HCT116 (cell line): ENCODE results near the gene DQX1. TPM values are rescaled to one million over a fixed set of nuclear protein-coding genes. Genes with fewer than 3 reads are reported as not detected.

Experiments used
- ATAC-seq: fragments of 200-7000 bp; cut with Tn5 transposase; 2 replicates; pipeline ENCODE4 v1.9.1; 2020; ENCODE audit warnings: mild to moderate bottlenecking, moderate library complexity
- BruUV-seq: library from RNA; stranded (reverse); fragments of 400-500 nt; replicated peaks from 2 replicates; lab custom pipeline; 2021; lab: Mats Ljungman, UMichigan
- CTCF ChIA-PET: fragments of 300-600 bp; sonication (Branson Sonifier 250); formaldehyde crosslinking; loops from one replicate; lab custom pipeline; 2021; ENCODE audit warnings: antibody characterized with exemption; lab: Charles Lee
- POLR2A ChIA-PET: fragments of 300-600, 350-600 bp; sonication (Branson Sonifier 250); formaldehyde crosslinking; loops from one replicate; lab custom pipeline; 2021; ENCODE audit warnings: antibody characterized with exemption; lab: Charles Lee
- RAD21 ChIA-PET, 2 experiments: fragments of 300-600 bp; sonication (Branson Sonifier 250); formaldehyde crosslinking; loops; one replicate each; lab custom pipeline; 2023; ENCODE audit warnings: low total read pairs in 2 of 2; ENCODE audit not compliant: uncharacterized antibody in 2 of 2, unreplicated experiment in 2 of 2, low non-redundant PET in 1 of 2; lab: Charles Lee
- DNase-seq: peaks from one replicate; pipeline ENCODE4 v3.0.0-alpha.2; 2010; ENCODE audit warnings: low read depth, low spot score
- H2AFZ ChIP-seq: fragments of 200-600 bp; shearing (Covaris generic), sonication (generic); 2 replicates; pipeline ENCODE4 v1.6.1; 2017; ENCODE audit warnings: low read depth, mixed run types, mixed read lengths, antibody characterized with exemption, low read length; ENCODE audit not compliant: poor library complexity, severe bottlenecking
- H3K27ac ChIP-seq: 2 replicates; pipeline ENCODE4 v1.5.1; 2012; ENCODE audit warnings: low read depth, low read length
- H3K27me3 ChIP-seq: fragments of 200-600 bp; sonication (generic); 2 replicates; pipeline ENCODE4 v1.6.1; 2016; ENCODE audit warnings: mixed run types, low read length, mixed read lengths; ENCODE audit not compliant: insufficient read depth
- H3K36me3 ChIP-seq, 2 experiments: fragments of 200-500 bp in 1 of 2; fragments of 200-600 bp in 1 of 2; sonication (Bioruptor generic) in 1 of 2; sonication (generic) in 1 of 2; 2 replicates each; pipeline versions ENCODE4 v1.5.1 to v1.6.1; 2014 to 2016; ENCODE audit warnings: low read length in 2 of 2, inconsistent platforms in 1 of 2, mixed read lengths in 1 of 2, mixed run types in 1 of 2; ENCODE audit not compliant: insufficient read depth in 2 of 2, control insufficient read depth in 1 of 2
- H3K4me1 ChIP-seq, 2 experiments: fragments of 200-600 bp in 1 of 2; sonication (generic) in 1 of 2; 2 replicates each; pipeline versions ENCODE4 v1.5.1 to v1.6.1; 2012 to 2017; ENCODE audit warnings: low read length in 2 of 2, inconsistent platforms in 1 of 2, mild to moderate bottlenecking in 1 of 2, mixed read lengths in 1 of 2, mixed run types in 1 of 2, moderate library complexity in 1 of 2; ENCODE audit not compliant: insufficient read depth in 2 of 2, control insufficient read depth in 1 of 2
- H3K4me2 ChIP-seq: fragments of 200-600 bp; sonication (generic); 2 replicates; pipeline ENCODE4 v1.6.1; 2017; ENCODE audit warnings: mixed run types, low read length, mixed read lengths
- H3K4me3 ChIP-seq, 2 experiments: fragments of 200-600 bp in 1 of 2; sonication (generic) in 1 of 2; replicated peaks in 1 of 2; 2 replicates each; pipeline ENCODE4 v1.5.1; 2011 to 2016; ENCODE audit warnings: low read length in 2 of 2, control low read depth in 1 of 2, low read depth in 1 of 2, mild to moderate bottlenecking in 1 of 2, mixed read lengths in 1 of 2, mixed run types in 1 of 2
- H3K79me2 ChIP-seq: fragments of 200-600 bp; sonication (generic); 2 replicates; pipeline ENCODE4 v1.6.1; 2017; ENCODE audit warnings: mild to moderate bottlenecking, mixed run types, low read length, moderate library complexity, mixed read lengths; ENCODE audit not compliant: insufficient read depth
- H3K9ac ChIP-seq: fragments of 200-600 bp; sonication (generic); 2 replicates; pipeline ENCODE4 v1.6.1; 2016; ENCODE audit warnings: low read length, mixed read lengths
- H3K9me2 ChIP-seq: fragments of 200-600 bp; sonication (generic), shearing (Covaris generic); 2 replicates; pipeline ENCODE4 v1.6.1; 2017; ENCODE audit warnings: mixed run types, mild to moderate bottlenecking, moderate library complexity; ENCODE audit not compliant: insufficient read depth
- H3K9me3 ChIP-seq, 2 experiments: fragments of 200-500 bp in 1 of 2; fragments of 200-600 bp in 1 of 2; sonication (Bioruptor generic) in 1 of 2; sonication (generic) in 1 of 2; 2 replicates each; pipeline ENCODE4 v1.6.1; 2014 to 2017; ENCODE audit warnings: low read length in 2 of 2, mixed read lengths in 2 of 2, inconsistent platforms in 1 of 2, low read depth in 1 of 2, mild to moderate bottlenecking in 1 of 2, mixed run types in 1 of 2, moderate library complexity in 1 of 2; ENCODE audit not compliant: control insufficient read depth in 1 of 2, insufficient read depth in 1 of 2
- H4K20me1 ChIP-seq: fragments of 200-600 bp; sonication (generic), shearing (Covaris generic); 2 replicates; pipeline ENCODE4 v1.6.1; 2017; ENCODE audit warnings: mixed run types, mild to moderate bottlenecking, moderate library complexity; ENCODE audit not compliant: insufficient read depth
- ATF3 ChIP-seq: IDR thresholded peaks from 2 replicates; pipeline ENCODE4 v1.6.1; 2012
- CBX3 ChIP-seq: IDR thresholded peaks from 2 replicates; pipeline ENCODE4 v1.6.1; 2012; ENCODE audit warnings: low read depth
- CEBPB ChIP-seq: IDR thresholded peaks from 2 replicates; pipeline ENCODE4 v1.6.1; 2012; ENCODE audit warnings: low read depth
- EGR1 ChIP-seq: IDR thresholded peaks from 2 replicates; pipeline ENCODE4 v1.6.1; 2012; ENCODE audit warnings: low read depth
- ELF1 ChIP-seq: IDR thresholded peaks from 2 replicates; pipeline ENCODE4 v1.6.1; 2012; ENCODE audit warnings: low read depth, borderline replicate concordance
- EZH2 ChIP-seq: fragments of 200-600 bp; sonication (generic); IDR thresholded peaks from 2 replicates; pipeline ENCODE4 v1.6.1; 2017; ENCODE audit warnings: antibody characterized with exemption, mixed run types
- EZH2phosphoT487 ChIP-seq: fragments of 200-600 bp; IDR thresholded peaks from 2 replicates; pipeline ENCODE4 v1.6.1; 2018; ENCODE audit warnings: antibody characterized with exemption, borderline replicate concordance
- FOSL1 ChIP-seq: IDR thresholded peaks from 2 replicates; pipeline ENCODE4 v1.6.1; 2012; ENCODE audit warnings: low read depth
- JUND ChIP-seq: IDR thresholded peaks from 2 replicates; pipeline ENCODE4 v1.6.1; 2012
- RAD21 ChIP-seq: IDR thresholded peaks from 2 replicates; pipeline ENCODE4 v1.6.1; 2012; ENCODE audit warnings: low read depth, mild to moderate bottlenecking
- SIN3A ChIP-seq: IDR thresholded peaks from 2 replicates; pipeline ENCODE4 v1.6.1; 2012; ENCODE audit warnings: low read depth
- SP1 ChIP-seq: IDR thresholded peaks from 2 replicates; pipeline ENCODE4 v1.6.1; 2012; ENCODE audit warnings: low read depth
- TCF7L2 ChIP-seq: IDR thresholded peaks from 2 replicates; pipeline ENCODE4 v1.7.0; 2011; ENCODE audit warnings: borderline replicate concordance, inconsistent platforms; ENCODE audit not compliant: insufficient read depth, insufficient read length; ENCODE audit errors: extremely low read depth
- YY1 ChIP-seq: IDR thresholded peaks from 2 replicates; pipeline ENCODE4 v1.6.1; 2011; ENCODE audit warnings: low read length, low read depth, moderate library complexity, mild to moderate bottlenecking; ENCODE audit not compliant: insufficient replicate concordance; ENCODE audit errors: extremely low read depth
- ZFX ChIP-seq: fragments of 450-650 bp; IDR thresholded peaks from 2 replicates; pipeline ENCODE4 v1.6.1; 2017
- intact Hi-C: fragments of 100-400 bp; cut with micrococcal nuclease; formaldehyde crosslinking; loops from 2 replicates; pipeline ENCODE4 v1.10.0; 2022
- total RNA-seq: library from RNA; stranded (reverse); gene quantifications from one replicate; pipeline ENCODE4 v1.2.1, GENCODE V29; 2021; ENCODE audit not compliant: unreplicated experiment

DQX1 gene
- total RNA-seq, 1 experiment from 2014 or later: 0.98 TPM

DNA sequence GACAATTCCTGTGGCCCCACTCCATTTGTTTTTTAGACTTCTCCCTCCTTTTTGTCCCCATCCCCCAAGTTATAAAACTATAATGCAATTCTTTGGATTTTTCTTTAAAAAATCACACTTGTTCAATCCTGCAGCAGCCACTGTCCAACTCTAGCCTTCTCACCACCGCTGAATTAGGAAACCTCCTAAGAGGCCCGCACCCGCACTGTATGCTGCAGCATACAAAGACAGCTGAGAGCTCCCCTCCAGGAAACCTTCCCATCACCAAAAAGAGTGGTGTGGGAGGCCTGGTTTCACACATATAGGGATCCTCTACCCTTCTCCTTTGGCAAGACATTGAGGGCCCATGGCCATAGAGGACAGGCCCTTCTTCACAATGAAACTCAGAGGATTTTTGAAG is 21.4 kb downstream of the DQX1 start:
- no TSS peak for BruUV-seq
- Histone ChIP-seq H3K9ac (no peak overlapping the region), H3K79me2 (peaks cover 22% of the 10 kb centered on the region), H3K36me3 (peaks cover 3 to 16% of the 10 kb centered on the region in 2 experiments; a peak in 2 of 4 replicates), H3K9me3 (no peaks in the 10 kb centered on the region), H3K4me3 (no peak overlapping the region), H2AFZ (no peak overlapping the region), H3K27ac (no peak overlapping the region), H3K27me3 (no peaks in the 10 kb centered on the region), H3K4me2 (no peak overlapping the region), H3K4me1 (peaks cover 30 to 64% of the 10 kb centered on the region in 2 experiments), H3K9me2 (no peaks in the 10 kb centered on the region), H4K20me1 (no peaks in the 10 kb centered on the region)
- DNase-seq: no peak
- POLR2A ChIA-PET: interaction anchor here (1.5 kb wide), 1 partner anchor 27 kb away, joined by 4 read pairs; no protein-coding TSS in a partner anchor
- RAD21 ChIA-PET: no interaction called here
- no peak for ATAC-seq
- CTCF ChIA-PET: interaction anchor here (1.7 to 1.8 kb wide), 2 partner anchors 21 to 27 kb away, joined by 4 to 9 read pairs; partner anchors contain the start of genes CCDC142 and TTC31
- intact Hi-C loops: no loop called here
- TF ChIP-seq SP1 (no peak), EZH2phosphoT487 (no peak), FOSL1 (no peak), EZH2 (no peak), ZFX (no peak), TCF7L2 (no peak), CBX3 (no peak), SIN3A (no peak), RAD21 (no peak), CEBPB (no peak), YY1 (no peak), ELF1 (no peak), ATF3 (no peak), EGR1 (no peak), JUND (no peak)
